ENCODE data around the gene LBHD1. TPM values are rescaled to one million over a fixed set of nuclear protein-coding genes. Genes with fewer than 3 reads are reported as not detected.

LBHD1 gene
- total and polyA plus RNA-seq, 2 of the 13 experiments (the other 11 are each of a cell fraction or from before 2014, with no cell fraction given) = 3.2 to 3.7 TPM

DNA sequence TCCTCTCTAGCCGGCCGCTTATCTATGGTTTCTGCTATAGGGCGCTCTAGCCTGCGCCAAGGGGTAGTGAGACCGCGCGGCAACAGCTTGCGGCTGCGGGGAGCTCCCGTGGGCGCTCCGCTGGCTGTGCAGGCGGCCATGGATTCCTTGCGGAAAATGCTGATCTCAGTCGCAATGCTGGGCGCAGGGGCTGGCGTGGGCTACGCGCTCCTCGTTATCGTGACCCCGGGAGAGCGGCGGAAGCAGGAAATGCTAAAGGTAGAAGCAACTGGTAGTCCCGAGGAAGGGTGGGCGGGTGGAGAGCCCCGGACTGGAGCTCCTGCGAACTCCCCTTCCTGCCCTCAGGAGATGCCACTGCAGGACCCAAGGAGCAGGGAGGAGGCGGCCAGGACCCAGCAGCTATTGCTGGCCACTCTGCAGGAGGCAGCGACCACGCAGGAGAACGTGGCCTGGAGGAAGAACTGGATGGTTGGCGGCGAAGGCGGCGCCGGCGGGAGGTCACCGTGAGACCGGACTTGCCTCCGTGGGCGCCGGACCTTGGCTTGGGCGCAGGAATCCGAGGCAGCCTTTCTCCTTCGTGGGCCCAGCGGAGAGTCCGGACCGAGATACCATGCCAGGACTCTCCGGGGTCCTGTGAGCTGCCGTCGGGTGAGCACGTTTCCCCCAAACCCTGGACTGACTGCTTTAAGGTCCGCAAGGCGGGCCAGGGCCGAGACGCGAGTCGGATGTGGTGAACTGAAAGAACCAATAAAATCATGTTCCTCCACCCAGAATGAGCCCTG, at the start of gene LBHD1, which contains the start of gene UQCC3 (continued):
- TF ChIP-seq, protein P1, sequence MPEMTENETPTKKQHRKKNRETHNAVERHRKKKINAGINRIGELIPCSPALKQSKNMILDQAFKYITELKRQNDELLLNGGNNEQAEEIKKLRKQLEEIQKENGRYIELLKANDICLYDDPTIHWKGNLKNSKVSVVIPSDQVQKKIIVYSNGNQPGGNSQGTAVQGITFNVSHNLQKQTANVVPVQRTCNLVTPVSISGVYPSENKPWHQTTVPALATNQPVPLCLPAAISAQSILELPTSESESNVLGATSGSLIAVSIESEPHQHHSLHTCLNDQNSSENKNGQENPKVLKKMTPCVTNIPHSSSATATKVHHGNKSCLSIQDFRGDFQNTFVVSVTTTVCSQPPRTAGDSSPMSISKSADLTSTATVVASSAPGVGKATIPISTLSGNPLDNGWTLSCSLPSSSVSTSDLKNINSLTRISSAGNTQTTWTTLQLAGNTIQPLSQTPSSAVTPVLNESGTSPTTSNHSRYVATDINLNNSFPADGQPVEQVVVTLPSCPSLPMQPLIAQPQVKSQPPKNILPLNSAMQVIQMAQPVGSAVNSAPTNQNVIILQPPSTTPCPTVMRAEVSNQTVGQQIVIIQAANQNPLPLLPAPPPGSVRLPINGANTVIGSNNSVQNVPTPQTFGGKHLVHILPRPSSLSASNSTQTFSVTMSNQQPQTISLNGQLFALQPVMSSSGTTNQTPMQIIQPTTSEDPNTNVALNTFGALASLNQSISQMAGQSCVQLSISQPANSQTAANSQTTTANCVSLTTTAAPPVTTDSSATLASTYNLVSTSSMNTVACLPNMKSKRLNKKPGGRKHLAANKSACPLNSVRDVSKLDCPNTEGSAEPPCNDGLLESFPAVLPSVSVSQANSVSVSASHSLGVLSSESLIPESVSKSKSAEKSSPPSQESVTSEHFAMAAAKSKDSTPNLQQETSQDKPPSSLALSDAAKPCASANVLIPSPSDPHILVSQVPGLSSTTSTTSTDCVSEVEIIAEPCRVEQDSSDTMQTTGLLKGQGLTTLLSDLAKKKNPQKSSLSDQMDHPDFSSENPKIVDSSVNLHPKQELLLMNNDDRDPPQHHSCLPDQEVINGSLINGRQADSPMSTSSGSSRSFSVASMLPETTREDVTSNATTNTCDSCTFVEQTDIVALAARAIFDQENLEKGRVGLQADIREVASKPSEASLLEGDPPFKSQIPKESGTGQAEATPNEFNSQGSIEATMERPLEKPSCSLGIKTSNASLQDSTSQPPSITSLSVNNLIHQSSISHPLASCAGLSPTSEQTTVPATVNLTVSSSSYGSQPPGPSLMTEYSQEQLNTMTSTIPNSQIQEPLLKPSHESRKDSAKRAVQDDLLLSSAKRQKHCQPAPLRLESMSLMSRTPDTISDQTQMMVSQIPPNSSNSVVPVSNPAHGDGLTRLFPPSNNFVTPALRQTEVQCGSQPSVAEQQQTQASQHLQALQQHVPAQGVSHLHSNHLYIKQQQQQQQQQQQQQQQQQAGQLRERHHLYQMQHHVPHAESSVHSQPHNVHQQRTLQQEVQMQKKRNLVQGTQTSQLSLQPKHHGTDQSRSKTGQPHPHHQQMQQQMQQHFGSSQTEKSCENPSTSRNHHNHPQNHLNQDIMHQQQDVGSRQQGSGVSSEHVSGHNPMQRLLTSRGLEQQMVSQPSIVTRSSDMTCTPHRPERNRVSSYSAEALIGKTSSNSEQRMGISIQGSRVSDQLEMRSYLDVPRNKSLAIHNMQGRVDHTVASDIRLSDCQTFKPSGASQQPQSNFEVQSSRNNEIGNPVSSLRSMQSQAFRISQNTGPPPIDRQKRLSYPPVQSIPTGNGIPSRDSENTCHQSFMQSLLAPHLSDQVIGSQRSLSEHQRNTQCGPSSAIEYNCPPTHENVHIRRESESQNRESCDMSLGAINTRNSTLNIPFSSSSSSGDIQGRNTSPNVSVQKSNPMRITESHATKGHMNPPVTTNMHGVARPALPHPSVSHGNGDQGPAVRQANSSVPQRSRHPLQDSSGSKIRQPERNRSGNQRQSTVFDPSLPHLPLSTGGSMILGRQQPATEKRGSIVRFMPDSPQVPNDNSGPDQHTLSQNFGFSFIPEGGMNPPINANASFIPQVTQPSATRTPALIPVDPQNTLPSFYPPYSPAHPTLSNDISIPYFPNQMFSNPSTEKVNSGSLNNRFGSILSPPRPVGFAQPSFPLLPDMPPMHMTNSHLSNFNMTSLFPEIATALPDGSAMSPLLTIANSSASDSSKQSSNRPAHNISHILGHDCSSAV (CRISPR knock-in tag; IDR thresholded peaks at IDR 0.05; ENCODE audit: borderline replicate concordance) = no peak
- peak; percentile 55 for TF ChIP-seq HIVEP1 (CRISPR knock-in tag; IDR thresholded peaks at IDR 0.05)
- TF ChIP-seq, protein P2, sequence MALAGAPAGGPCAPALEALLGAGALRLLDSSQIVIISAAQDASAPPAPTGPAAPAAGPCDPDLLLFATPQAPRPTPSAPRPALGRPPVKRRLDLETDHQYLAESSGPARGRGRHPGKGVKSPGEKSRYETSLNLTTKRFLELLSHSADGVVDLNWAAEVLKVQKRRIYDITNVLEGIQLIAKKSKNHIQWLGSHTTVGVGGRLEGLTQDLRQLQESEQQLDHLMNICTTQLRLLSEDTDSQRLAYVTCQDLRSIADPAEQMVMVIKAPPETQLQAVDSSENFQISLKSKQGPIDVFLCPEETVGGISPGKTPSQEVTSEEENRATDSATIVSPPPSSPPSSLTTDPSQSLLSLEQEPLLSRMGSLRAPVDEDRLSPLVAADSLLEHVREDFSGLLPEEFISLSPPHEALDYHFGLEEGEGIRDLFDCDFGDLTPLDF (CRISPR knock-in tag; IDR thresholded peaks at IDR 0.05) = 0 out of 2 replicates have a peak, but pooled peaks have one; percentile 23
- no peak for TF ChIP-seq ZNF337 (CRISPR knock-in tag; IDR thresholded peaks at IDR 0.05; ENCODE audit: borderline replicate concordance, low read depth)
- no peak for TF ChIP-seq NPAS2 (CRISPR knock-in tag; IDR thresholded peaks at IDR 0.05; ENCODE audit: borderline replicate concordance)
- TF ChIP-seq U2AF1 (optimal IDR thresholded peaks at IDR 0.05; ENCODE audit: low read depth, low read length) = peak; percentile 93
- TF ChIP-seq ZNF891 (CRISPR knock-in tag; IDR thresholded peaks at IDR 0.05) = peak; percentile 71
- TF ChIP-seq, protein P3, sequence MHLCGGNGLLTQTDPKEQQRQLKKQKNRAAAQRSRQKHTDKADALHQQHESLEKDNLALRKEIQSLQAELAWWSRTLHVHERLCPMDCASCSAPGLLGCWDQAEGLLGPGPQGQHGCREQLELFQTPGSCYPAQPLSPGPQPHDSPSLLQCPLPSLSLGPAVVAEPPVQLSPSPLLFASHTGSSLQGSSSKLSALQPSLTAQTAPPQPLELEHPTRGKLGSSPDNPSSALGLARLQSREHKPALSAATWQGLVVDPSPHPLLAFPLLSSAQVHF (CRISPR knock-in tag; IDR thresholded peaks at IDR 0.05) = 0 out of 2 replicates have a peak, but pooled peaks have one; percentile 22
- TF ChIP-seq ZZZ3 (CRISPR knock-in tag; IDR thresholded peaks at IDR 0.05; ENCODE audit: borderline replicate concordance) = peak; percentile 24; the same call in 1 of the 2 replicates
- peak; percentile 45; the same call in 1 of the 2 replicates for TF ChIP-seq ETV5 (CRISPR knock-in tag; IDR thresholded peaks at IDR 0.05; ENCODE audit: borderline replicate concordance)
- TF ChIP-seq, protein P4, sequence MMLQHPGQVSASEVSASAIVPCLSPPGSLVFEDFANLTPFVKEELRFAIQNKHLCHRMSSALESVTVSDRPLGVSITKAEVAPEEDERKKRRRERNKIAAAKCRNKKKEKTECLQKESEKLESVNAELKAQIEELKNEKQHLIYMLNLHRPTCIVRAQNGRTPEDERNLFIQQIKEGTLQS (CRISPR knock-in tag; IDR thresholded peaks at IDR 0.05) = no peak; the same call in 1 of the 2 replicates
- no peak; the same call in 1 of the 2 replicates for TF ChIP-seq BRD4 (CRISPR knock-in tag; IDR thresholded peaks at IDR 0.05)
- no peak for TF ChIP-seq KLF15 (CRISPR knock-in tag; IDR thresholded peaks at IDR 0.05; ENCODE audit: borderline replicate concordance)
- peak; percentile 74 for TF ChIP-seq ERF (CRISPR knock-in tag; IDR thresholded peaks at IDR 0.05)
- TF ChIP-seq TRIM24 (CRISPR knock-in tag; IDR thresholded peaks at IDR 0.05) = no peak
- TF ChIP-seq, protein P5, sequence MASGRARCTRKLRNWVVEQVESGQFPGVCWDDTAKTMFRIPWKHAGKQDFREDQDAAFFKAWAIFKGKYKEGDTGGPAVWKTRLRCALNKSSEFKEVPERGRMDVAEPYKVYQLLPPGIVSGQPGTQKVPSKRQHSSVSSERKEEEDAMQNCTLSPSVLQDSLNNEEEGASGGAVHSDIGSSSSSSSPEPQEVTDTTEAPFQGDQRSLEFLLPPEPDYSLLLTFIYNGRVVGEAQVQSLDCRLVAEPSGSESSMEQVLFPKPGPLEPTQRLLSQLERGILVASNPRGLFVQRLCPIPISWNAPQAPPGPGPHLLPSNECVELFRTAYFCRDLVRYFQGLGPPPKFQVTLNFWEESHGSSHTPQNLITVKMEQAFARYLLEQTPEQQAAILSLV (CRISPR knock-in tag; IDR thresholded peaks at IDR 0.05; ENCODE audit: borderline replicate concordance) = peak; percentile 71; the same call in 1 of the 2 replicates
- TF ChIP-seq EZH2 (conservative IDR thresholded peaks at IDR 0.05; ENCODE audit: low read depth, low read length) = no peak

All from HepG2 (cell line).